HFFc6 (cell line): ENCODE results near the gene LDLRAD4. TPM values are rescaled to one million over a fixed set of nuclear protein-coding genes. Genes with fewer than 3 reads are reported as not detected.
"Not testable (repeated sequence)": the region's sequence is repeated elsewhere in the genome, so short reads cannot be mapped to it uniquely, and the experiment has no call there.

ENCODE experiments used
- DNase-seq: peaks from one replicate; pipeline ENCODE4 v3.0.0-alpha.2; 2018
- H3K27ac Mint-ChIP-seq: 2 replicates; pipeline ENCODE4 v1.8.0; 2020; ENCODE audit warnings: mild to moderate bottlenecking, mixed read lengths
- H3K27me3 Mint-ChIP-seq: 2 replicates; pipeline ENCODE4 v1.8.0; 2021; ENCODE audit warnings: mild to moderate bottlenecking, moderate library complexity, mixed read lengths; ENCODE audit not compliant: insufficient read depth
- H3K36me3 Mint-ChIP-seq: 2 replicates; pipeline ENCODE4 v1.8.0; 2021; ENCODE audit warnings: low read depth, mixed read lengths
- H3K4me1 Mint-ChIP-seq: 2 replicates; pipeline ENCODE4 v1.8.0; 2020; ENCODE audit warnings: low read depth, mixed read lengths
- H3K4me3 Mint-ChIP-seq: 2 replicates; pipeline ENCODE4 v1.8.0; 2020; ENCODE audit warnings: mild to moderate bottlenecking, moderate library complexity, mixed read lengths
- H3K9me3 Mint-ChIP-seq: 2 replicates; pipeline ENCODE4 v1.8.0; 2020; ENCODE audit warnings: mild to moderate bottlenecking, mixed read lengths
- total RNA-seq, 6 experiments: library from RNA; stranded (reverse); fragmentation: NEBNext Ultra II Directional; extraction: Animal tissue kit (Norgen Biotek cat#: 25700); gene quantifications; 2 replicates in 1 of 6; 3 replicates in 5 of 6; pipeline ENCODE4 v1.2.3, GENCODE V29; 2021
- TF ChIP-seq, protein P1 (sequence below): fragments of 200-600 bp; sonication (generic); IDR thresholded peaks from 2 replicates; pipeline ENCODE4 v1.5.0; 2021; ENCODE audit warnings: antibody characterized with exemption, mild to moderate bottlenecking

LDLRAD4 gene
- total RNA-seq, 6 experiments from 2014 or later, result not detected

DNA sequence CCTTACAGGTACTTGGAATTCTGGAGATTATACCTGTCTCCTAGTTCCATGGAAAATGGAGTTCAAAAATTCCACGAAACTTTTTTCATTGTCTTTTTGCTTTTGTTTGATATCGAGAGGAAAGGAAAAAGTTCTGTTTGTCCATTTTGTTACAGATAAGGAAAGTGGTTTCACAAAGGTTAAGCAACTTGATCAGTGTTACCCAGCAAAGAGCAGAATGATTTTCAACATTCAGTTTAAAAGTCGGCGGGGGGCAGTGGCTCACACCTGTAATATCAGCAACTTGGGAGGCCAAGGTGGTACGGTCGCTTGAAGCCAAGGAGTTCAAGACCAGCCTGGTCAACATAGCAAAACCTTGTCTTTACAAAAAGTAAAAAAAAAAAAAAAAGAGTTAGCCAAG, 118.8 kb downstream of the LDLRAD4 start:
- H3K9me3 Mint-ChIP-seq, result peaks cover 10% of the 10 kb centered on the region; the same call in 1 of the 2 replicates
- TF ChIP-seq, protein P1, sequence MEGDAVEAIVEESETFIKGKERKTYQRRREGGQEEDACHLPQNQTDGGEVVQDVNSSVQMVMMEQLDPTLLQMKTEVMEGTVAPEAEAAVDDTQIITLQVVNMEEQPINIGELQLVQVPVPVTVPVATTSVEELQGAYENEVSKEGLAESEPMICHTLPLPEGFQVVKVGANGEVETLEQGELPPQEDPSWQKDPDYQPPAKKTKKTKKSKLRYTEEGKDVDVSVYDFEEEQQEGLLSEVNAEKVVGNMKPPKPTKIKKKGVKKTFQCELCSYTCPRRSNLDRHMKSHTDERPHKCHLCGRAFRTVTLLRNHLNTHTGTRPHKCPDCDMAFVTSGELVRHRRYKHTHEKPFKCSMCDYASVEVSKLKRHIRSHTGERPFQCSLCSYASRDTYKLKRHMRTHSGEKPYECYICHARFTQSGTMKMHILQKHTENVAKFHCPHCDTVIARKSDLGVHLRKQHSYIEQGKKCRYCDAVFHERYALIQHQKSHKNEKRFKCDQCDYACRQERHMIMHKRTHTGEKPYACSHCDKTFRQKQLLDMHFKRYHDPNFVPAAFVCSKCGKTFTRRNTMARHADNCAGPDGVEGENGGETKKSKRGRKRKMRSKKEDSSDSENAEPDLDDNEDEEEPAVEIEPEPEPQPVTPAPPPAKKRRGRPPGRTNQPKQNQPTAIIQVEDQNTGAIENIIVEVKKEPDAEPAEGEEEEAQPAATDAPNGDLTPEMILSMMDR, result no peak
- no peaks in the 10 kb centered on the region for H3K4me1 Mint-ChIP-seq
- no peak overlapping the region for H3K27ac Mint-ChIP-seq
- H3K36me3 Mint-ChIP-seq, result no peaks in the 10 kb centered on the region
- no peak overlapping the region for H3K4me3 Mint-ChIP-seq
- H3K27me3 Mint-ChIP-seq, result no peaks in the 10 kb centered on the region
- no peak for DNase-seq

- no peak overlapping the region for H3K4me3 Mint-ChIP-seq
- peaks cover 7% of the 10 kb centered on the region; the same call in 1 of the 2 replicates for H3K9me3 Mint-ChIP-seq
- no peak overlapping the region for H3K27ac Mint-ChIP-seq
- no peaks in the 10 kb centered on the region for H3K27me3 Mint-ChIP-seq
- TF ChIP-seq, protein P1, result no peak
- no peaks in the 10 kb centered on the region for H3K4me1 Mint-ChIP-seq
- H3K36me3 Mint-ChIP-seq, result no peaks in the 10 kb centered on the region
- DNase-seq, result no peak
Observed at GRCh38 chr18:13338318-13338717, 119.8 kb downstream of the LDLRAD4 start.

DNA sequence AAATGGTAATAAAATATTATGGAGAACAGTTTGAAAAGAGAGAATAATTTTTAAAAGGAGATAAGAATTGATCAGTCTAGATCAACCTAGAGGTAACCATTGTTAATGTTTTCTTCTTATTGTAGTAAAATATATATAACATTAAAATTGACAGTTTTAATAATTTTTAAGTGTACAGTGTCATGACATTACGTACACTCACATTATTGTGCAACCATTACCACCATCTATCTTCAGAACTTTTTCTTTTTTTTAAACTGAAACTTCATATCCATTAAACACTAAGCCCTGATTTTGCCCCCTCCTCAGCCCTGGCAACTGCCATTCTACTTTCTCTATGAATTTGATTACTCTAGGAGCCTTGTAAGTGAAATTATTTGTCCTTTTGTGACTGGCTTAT, 121.1 kb downstream of the LDLRAD4 start:
- H3K27ac Mint-ChIP-seq, result no peak overlapping the region
- no peak for DNase-seq
- peaks cover 19% of the 10 kb centered on the region; the same call in 1 of the 2 replicates for H3K9me3 Mint-ChIP-seq
- TF ChIP-seq, protein P1, result no peak
- H3K36me3 Mint-ChIP-seq, result no peaks in the 10 kb centered on the region
- no peaks in the 10 kb centered on the region for H3K27me3 Mint-ChIP-seq
- H3K4me3 Mint-ChIP-seq, result no peak overlapping the region
- no peaks in the 10 kb centered on the region for H3K4me1 Mint-ChIP-seq

DNA sequence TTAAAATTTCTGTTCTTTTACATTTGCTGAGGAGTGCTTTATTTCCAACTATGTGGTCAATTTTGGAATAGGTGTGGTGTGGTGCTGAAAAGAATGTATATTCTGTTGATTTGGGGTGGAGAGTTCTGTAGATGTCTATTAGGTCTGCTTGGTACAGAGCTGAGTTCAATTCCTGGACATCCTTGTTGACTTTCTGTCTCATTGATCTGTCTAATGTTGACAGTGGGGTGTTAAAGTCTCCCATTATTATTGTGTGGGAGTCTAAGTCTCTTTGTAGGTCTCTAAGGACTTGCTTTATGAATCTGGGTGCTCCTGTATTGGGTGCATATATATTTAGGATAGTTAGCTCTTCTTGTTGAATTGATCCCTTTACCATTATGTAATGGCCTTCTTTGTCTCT, 127.9 kb downstream of the LDLRAD4 start:
- not testable (repeated sequence) for H3K4me1 Mint-ChIP-seq
- peaks cover 45% of the 10 kb centered on the region; the same call in 1 of the 2 replicates for H3K9me3 Mint-ChIP-seq

GRCh38 chr18:13353084-13353823, 134.7 kb downstream of the LDLRAD4 start:
- Mint-ChIP-seq H3K36me3 (no peaks in the 10 kb centered on the region), H3K9me3 (peaks cover 25% of the 10 kb centered on the region; the same call in 1 of the 2 replicates), H3K27ac (no peak overlapping the region), H3K4me3 (no peak overlapping the region), H3K27me3 (no peaks in the 10 kb centered on the region), H3K4me1 (no peaks in the 10 kb centered on the region)
- DNase-seq, result no peak
- TF ChIP-seq, protein P1, result no peak

More for the DNA sequence above, 127.9 kb downstream of the LDLRAD4 start:
- not testable (repeated sequence) for DNase-seq, H3K36me3 Mint-ChIP-seq, H3K27ac Mint-ChIP-seq, H3K27me3 Mint-ChIP-seq, H3K4me3 Mint-ChIP-seq

DNA sequence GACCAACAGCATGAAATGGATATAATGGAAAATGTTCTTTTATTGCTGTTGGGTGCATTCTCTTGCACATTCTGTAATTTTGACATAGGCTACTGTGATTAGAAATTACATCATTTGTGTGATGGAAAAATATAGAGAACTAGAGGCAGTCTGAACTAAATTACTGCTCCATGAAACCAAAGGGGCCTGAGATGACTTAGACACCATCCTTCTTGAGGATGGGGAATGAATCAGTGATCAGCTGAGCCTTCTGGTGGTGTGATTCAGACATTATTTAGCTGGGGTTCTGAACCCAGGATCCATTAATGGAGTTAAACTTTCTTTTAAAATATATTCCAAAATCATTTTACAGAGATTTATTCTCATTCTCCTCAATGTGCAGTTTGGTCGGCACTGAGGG, 135.8 kb downstream of the LDLRAD4 start:
- Mint-ChIP-seq H3K9me3 (peaks cover 22% of the 10 kb centered on the region; the same call in 1 of the 2 replicates), H3K27ac (no peak overlapping the region), H3K4me3 (no peak overlapping the region), H3K27me3 (no peaks in the 10 kb centered on the region; the same call in 1 of the 2 replicates), H3K36me3 (no peaks in the 10 kb centered on the region), H3K4me1 (no peaks in the 10 kb centered on the region)
- no peak for DNase-seq
- TF ChIP-seq, protein P1, result no peak
